HG03060 (cell line): ENCODE measurements around the gene DNMT1.

Source experiments
- ATAC-seq: cut with Tn5 transposase; IDR thresholded peaks from one replicate; pipeline ENCODE4 v1.9.1; 2021; ENCODE audit warnings: low read depth, moderate number of reproducible peaks; ENCODE audit not compliant: unreplicated experiment

The DNMT1 gene

GRCh38 chr19:10143681-10144080 lies 51.1 kb downstream of the DNMT1 start:
- no peak for ATAC-seq

GRCh38 chr19:10142701-10143375 lies 51.9 kb downstream of the DNMT1 start:
- no peak for ATAC-seq

- no peak for ATAC-seq
These were observed 52.8 kb downstream of the DNMT1 start for GRCh38 chr19:10141973-10142372.

- ATAC-seq = no peak
These were observed 53.3 kb downstream of the DNMT1 start for GRCh38 chr19:10141479-10141878.

- no peak for ATAC-seq
These were observed 54.8 kb downstream of the DNMT1 start for GRCh38 chr19:10139952-10140351.

- ATAC-seq = no peak
These were observed 55.6 kb downstream of the DNMT1 start for GRCh38 chr19:10138879-10139795.

- ATAC-seq = no peak
These were observed 56.7 kb downstream of the DNMT1 start for GRCh38 chr19:10137751-10138682.

GRCh38 chr19:10136936-10137335 lies 57.8 kb downstream of the DNMT1 start:
- no peak for ATAC-seq

- no peak for ATAC-seq
These were observed 59.0 kb downstream of the DNMT1 start for GRCh38 chr19:10135551-10136334.

- ATAC-seq = no peak
These were observed 60.7 kb downstream of the DNMT1 start for GRCh38 chr19:10134040-10134439.

- no peak for ATAC-seq
These were observed 61.2 kb downstream of the DNMT1 start for GRCh38 chr19:10133596-10133995.

GRCh38 chr19:10132905-10133304 lies 61.8 kb downstream of the DNMT1 start:
- no peak for ATAC-seq

- no peak for ATAC-seq
These were observed 68.5 kb downstream of the DNMT1 start for GRCh38 chr19:10126213-10126639.

- no peak for ATAC-seq
These were observed 70.3 kb downstream of the DNMT1 start for GRCh38 chr19:10124429-10124828.

- ATAC-seq = no peak
These were observed 72.7 kb downstream of the DNMT1 start for GRCh38 chr19:10122045-10122444.

GRCh38 chr19:10120538-10121189 lies 74.1 kb downstream of the DNMT1 start:
- ATAC-seq = no peak

- ATAC-seq = no peak
These were observed 75.8 kb downstream of the DNMT1 start for GRCh38 chr19:10118960-10119359.

GRCh38 chr19:10116866-10117616 lies 77.7 kb downstream of the DNMT1 start:
- ATAC-seq = no peak
